ENCODE data around the gene IL22.

- TF ChIP-seq POU5F1 (IDR thresholded peaks at IDR 0.05; ENCODE audit: borderline replicate concordance, low read depth, low read length, partially characterized antibody) (no peak), ZNF121 (CRISPR knock-in tag; conservative IDR thresholded peaks at IDR 0.05) (no peak), COPS2 (conservative IDR thresholded peaks at IDR 0.05) (no peak), CEBPB (tag; IDR thresholded peaks at IDR 0.05) (no peak), HES1 (IDR thresholded peaks at IDR 0.05; ENCODE audit: low read depth) (no peak), ZBTB34 (CRISPR knock-in tag; IDR thresholded peaks at IDR 0.05) (no peak), SETDB1 (IDR thresholded peaks at IDR 0.05; ENCODE audit: low read length) (no peak), SMC3 (conservative IDR thresholded peaks at IDR 0.05; ENCODE audit: insufficient read depth, low read depth, low read length) (no peak), CTCF (IDR thresholded peaks at IDR 0.05 in 2 of 3, conservative IDR thresholded peaks at IDR 0.05 in 1 of 3; ENCODE audit: insufficient read depth in 2 of 3, low read depth in 1 of 3, low read length in 3 of 3) (no peak), ELK1 (CRISPR knock-in tag; IDR thresholded peaks at IDR 0.05) (no peak), TARDBP (IDR thresholded peaks at IDR 0.05) (no peak), ZBTB17 (CRISPR knock-in tag; IDR thresholded peaks at IDR 0.05) (no peak)
Observed at GRCh38 chr12:68206446-68206845, 47.0 kb downstream of the IL22 start.
